HepG2 (cell line): ENCODE data around the gene ZNF687. TPM values are rescaled to one million over a fixed set of nuclear protein-coding genes. Genes with fewer than 3 reads are reported as not detected.
A peak's percentile ranks its signal among the peaks of the same experiment; 100 is the strongest.

ENCODE experiments used
- AGO2 ChIP-seq: fragments of 200-400 bp; formaldehyde crosslinking; optimal IDR thresholded peaks from 2 replicates; pipeline ENCODE3; 2017; ENCODE audit warnings: mild to moderate bottlenecking, low read depth, low read length, moderate library complexity
- ATF6 ChIP-seq: sonication (generic); formaldehyde crosslinking; conservative IDR thresholded peaks from 2 replicates; pipeline ENCODE4 v1.4.0; 2020; ENCODE audit warnings: missing genetic modification reagents
- CBX1 ChIP-seq: IDR thresholded peaks from one replicate; pipeline ENCODE4 v1.6.1; 2016; ENCODE audit warnings: antibody characterized with exemption, low read depth
- KLF12 ChIP-seq: sonication (generic); formaldehyde crosslinking; IDR thresholded peaks from 2 replicates; pipeline ENCODE4 v1.4.0; 2020; ENCODE audit warnings: missing genetic modification reagents, borderline replicate concordance
- NCOA5 ChIP-seq: sonication (generic); formaldehyde crosslinking; IDR thresholded peaks from 2 replicates; pipeline ENCODE4 v1.4.0; 2020; ENCODE audit warnings: missing genetic modification reagents
- NRL ChIP-seq: sonication (generic); formaldehyde crosslinking; IDR thresholded peaks from 2 replicates; pipeline ENCODE4 v1.5.0; 2020; ENCODE audit warnings: missing genetic modification reagents, mild to moderate bottlenecking, moderate library complexity, borderline replicate concordance
- PAX8 ChIP-seq: sonication (generic); formaldehyde crosslinking; IDR thresholded peaks from 2 replicates; pipeline ENCODE4 v1.8.0; 2022; ENCODE audit warnings: mild to moderate bottlenecking, missing genetic modification reagents, borderline replicate concordance
- RARA ChIP-seq: IDR thresholded peaks from 2 replicates; pipeline ENCODE4 v1.6.1; 2016; ENCODE audit warnings: missing genetic modification reagents, missing compliant biosample characterization
- RFXAP ChIP-seq: sonication (generic); formaldehyde crosslinking; IDR thresholded peaks from 2 replicates; pipeline ENCODE4 v1.4.0; 2020; ENCODE audit warnings: missing genetic modification reagents, borderline replicate concordance
- RXRB ChIP-seq: IDR thresholded peaks from 2 replicates; pipeline ENCODE4 v1.6.1; 2016; ENCODE audit warnings: borderline replicate concordance, missing genetic modification reagents, missing compliant biosample characterization
- TCF7 ChIP-seq: sonication (generic); IDR thresholded peaks from 2 replicates; pipeline ENCODE4 v1.6.1; 2016; ENCODE audit warnings: antibody characterized with exemption, low read depth
- THAP7 ChIP-seq: sonication (generic); formaldehyde crosslinking; IDR thresholded peaks from 2 replicates; pipeline ENCODE4 v1.8.1; 2023; ENCODE audit warnings: mild to moderate bottlenecking, missing genetic modification reagents
- ZNF367 ChIP-seq: sonication (generic); formaldehyde crosslinking; IDR thresholded peaks from 2 replicates; pipeline ENCODE4 v1.4.0; 2020; ENCODE audit warnings: missing genetic modification reagents, borderline replicate concordance
- ZNF382 ChIP-seq: sonication (generic); formaldehyde crosslinking; IDR thresholded peaks from 2 replicates; pipeline ENCODE4 v1.5.0; 2020; ENCODE audit warnings: missing genetic modification reagents, mild to moderate bottlenecking, borderline replicate concordance
- ZNF441 ChIP-seq: sonication (generic); formaldehyde crosslinking; IDR thresholded peaks from 2 replicates; pipeline ENCODE4 v1.7.0; 2021; ENCODE audit warnings: missing genetic modification reagents, borderline replicate concordance
- ZNF615 ChIP-seq: sonication (generic); formaldehyde crosslinking; IDR thresholded peaks from 2 replicates; pipeline ENCODE4 v1.5.0; 2020; ENCODE audit warnings: mild to moderate bottlenecking, missing genetic modification reagents, borderline replicate concordance
- ZNF691 ChIP-seq: sonication (generic); formaldehyde crosslinking; IDR thresholded peaks from 2 replicates; pipeline ENCODE4 v1.4.0; 2020; ENCODE audit warnings: missing genetic modification reagents, low read depth, mild to moderate bottlenecking, borderline replicate concordance
- ZNF777 ChIP-seq: sonication (generic); formaldehyde crosslinking; IDR thresholded peaks from 2 replicates; pipeline ENCODE4 v1.4.0; 2020; ENCODE audit warnings: missing genetic modification reagents
- ZNF800 ChIP-seq: sonication (generic); formaldehyde crosslinking; IDR thresholded peaks from 2 replicates; pipeline ENCODE4 v1.4.0; 2020; ENCODE audit warnings: missing genetic modification reagents
- ZSCAN25 ChIP-seq: sonication (generic); formaldehyde crosslinking; IDR thresholded peaks from 2 replicates; pipeline ENCODE4 v1.8.0; 2022; ENCODE audit warnings: mild to moderate bottlenecking, missing genetic modification reagents
- polyA plus RNA-seq, 8 experiments: library from polyadenylated mRNA; depleted of rRNA in 3 of 8; stranded (reverse) in 7 of 8; unstranded in 1 of 8; fragments of >200 nt; fragmentation: Illumina TruSeq in 4 of 8; extraction: Trizol in 4 of 8; gene quantifications; 2 replicates each; pipeline versions ENCODE4 v1.2.1 to v1.2.3, GENCODE V29; 2011 to 2016; ENCODE audit warnings: low read depth in 4 of 8, missing spikeins in 1 of 8, mixed read lengths in 1 of 8; ENCODE audit not compliant: insufficient read depth in 1 of 8
- total RNA-seq, 5 experiments: library from RNA; depleted of rRNA; stranded (reverse); fragments of >200 nt; fragmentation: Illumina TruSeq; extraction: Trizol; gene quantifications; 2 replicates each; pipeline ENCODE4 v1.2.3, GENCODE V29; 2016; ENCODE audit warnings: low read depth in 1 of 5
- TF ChIP-seq, protein P1 (sequence below): sonication (generic); formaldehyde crosslinking; IDR thresholded peaks from 2 replicates; pipeline ENCODE4 v1.4.0; 2020; ENCODE audit warnings: missing genetic modification reagents

Gene ZNF687
- total and polyA plus RNA-seq, 2 of the 13 experiments (the other 11 are each of a cell fraction or from before 2014, with no cell fraction given): 14.1 to 16.5 TPM

GRCh38 chr1:151311589-151312331, 29.7 kb downstream of the ZNF687 start (continued):
- TF ChIP-seq ZNF691: no peak
- TF ChIP-seq NCOA5 (CRISPR knock-in tag): no peak
- TF ChIP-seq THAP7 (CRISPR knock-in tag): no peak
- TF ChIP-seq TCF7: no peak
- no peak for TF ChIP-seq RFXAP
- TF ChIP-seq CBX1: no peak
- no peak for TF ChIP-seq ZNF441 (CRISPR knock-in tag)
- TF ChIP-seq ZNF367 (CRISPR knock-in tag): no peak
- peak; percentile 57; the same call in 1 of the 2 replicates for TF ChIP-seq RXRB (CRISPR knock-in tag)
- TF ChIP-seq ZNF382 (CRISPR knock-in tag): no peak
- TF ChIP-seq ZNF800 (CRISPR knock-in tag): no peak
- TF ChIP-seq ZSCAN25 (CRISPR knock-in tag): no peak
- TF ChIP-seq ZNF777 (CRISPR knock-in tag): no peak
- TF ChIP-seq, protein P1, sequence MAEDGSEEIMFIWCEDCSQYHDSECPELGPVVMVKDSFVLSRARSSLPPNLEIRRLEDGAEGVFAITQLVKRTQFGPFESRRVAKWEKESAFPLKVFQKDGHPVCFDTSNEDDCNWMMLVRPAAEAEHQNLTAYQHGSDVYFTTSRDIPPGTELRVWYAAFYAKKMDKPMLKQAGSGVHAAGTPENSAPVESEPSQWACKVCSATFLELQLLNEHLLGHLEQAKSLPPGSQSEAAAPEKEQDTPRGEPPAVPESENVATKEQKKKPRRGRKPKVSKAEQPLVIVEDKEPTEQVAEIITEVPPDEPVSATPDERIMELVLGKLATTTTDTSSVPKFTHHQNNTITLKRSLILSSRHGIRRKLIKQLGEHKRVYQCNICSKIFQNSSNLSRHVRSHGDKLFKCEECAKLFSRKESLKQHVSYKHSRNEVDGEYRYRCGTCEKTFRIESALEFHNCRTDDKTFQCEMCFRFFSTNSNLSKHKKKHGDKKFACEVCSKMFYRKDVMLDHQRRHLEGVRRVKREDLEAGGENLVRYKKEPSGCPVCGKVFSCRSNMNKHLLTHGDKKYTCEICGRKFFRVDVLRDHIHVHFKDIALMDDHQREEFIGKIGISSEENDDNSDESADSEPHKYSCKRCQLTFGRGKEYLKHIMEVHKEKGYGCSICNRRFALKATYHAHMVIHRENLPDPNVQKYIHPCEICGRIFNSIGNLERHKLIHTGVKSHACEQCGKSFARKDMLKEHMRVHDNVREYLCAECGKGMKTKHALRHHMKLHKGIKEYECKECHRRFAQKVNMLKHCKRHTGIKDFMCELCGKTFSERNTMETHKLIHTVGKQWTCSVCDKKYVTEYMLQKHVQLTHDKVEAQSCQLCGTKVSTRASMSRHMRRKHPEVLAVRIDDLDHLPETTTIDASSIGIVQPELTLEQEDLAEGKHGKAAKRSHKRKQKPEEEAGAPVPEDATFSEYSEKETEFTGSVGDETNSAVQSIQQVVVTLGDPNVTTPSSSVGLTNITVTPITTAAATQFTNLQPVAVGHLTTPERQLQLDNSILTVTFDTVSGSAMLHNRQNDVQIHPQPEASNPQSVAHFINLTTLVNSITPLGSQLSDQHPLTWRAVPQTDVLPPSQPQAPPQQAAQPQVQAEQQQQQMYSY (CRISPR knock-in tag): no peak
- no peak for TF ChIP-seq ZNF615 (CRISPR knock-in tag)
- TF ChIP-seq NRL (CRISPR knock-in tag): no peak
- no peak for TF ChIP-seq PAX8 (CRISPR knock-in tag)
- TF ChIP-seq KLF12 (CRISPR knock-in tag): no peak
- no peak for TF ChIP-seq ATF6 (CRISPR knock-in tag)
- no peak for TF ChIP-seq RARA (CRISPR knock-in tag)
- TF ChIP-seq AGO2: no peak
